Measurements from ENCODE around the gene ZFP36L2.

The ZFP36L2 gene, protein sequence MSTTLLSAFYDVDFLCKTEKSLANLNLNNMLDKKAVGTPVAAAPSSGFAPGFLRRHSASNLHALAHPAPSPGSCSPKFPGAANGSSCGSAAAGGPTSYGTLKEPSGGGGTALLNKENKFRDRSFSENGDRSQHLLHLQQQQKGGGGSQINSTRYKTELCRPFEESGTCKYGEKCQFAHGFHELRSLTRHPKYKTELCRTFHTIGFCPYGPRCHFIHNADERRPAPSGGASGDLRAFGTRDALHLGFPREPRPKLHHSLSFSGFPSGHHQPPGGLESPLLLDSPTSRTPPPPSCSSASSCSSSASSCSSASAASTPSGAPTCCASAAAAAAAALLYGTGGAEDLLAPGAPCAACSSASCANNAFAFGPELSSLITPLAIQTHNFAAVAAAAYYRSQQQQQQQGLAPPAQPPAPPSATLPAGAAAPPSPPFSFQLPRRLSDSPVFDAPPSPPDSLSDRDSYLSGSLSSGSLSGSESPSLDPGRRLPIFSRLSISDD

GRCh38 chr2:43226558-43226954 is at the start of gene ZFP36L2:
TSS of gene ZFP36L2 (minus strand) at chr2:43226606. CDS start at chr2:43226315, 291 bp downstream.
- FAIRE-seq = no peak

GRCh38 chr2:43274721-43275120 is 48.3 kb upstream of the ZFP36L2 start:
- no peak for FAIRE-seq

GRCh38 chr2:43274055-43274454 is 47.6 kb upstream of the ZFP36L2 start:
- no peak for FAIRE-seq

GRCh38 chr2:43273529-43273928 is 47.1 kb upstream of the ZFP36L2 start:
- no peak for FAIRE-seq

- FAIRE-seq = no peak
Measured at GRCh38 chr2:43270930-43271615, 44.7 kb upstream of the ZFP36L2 start.

DNA sequence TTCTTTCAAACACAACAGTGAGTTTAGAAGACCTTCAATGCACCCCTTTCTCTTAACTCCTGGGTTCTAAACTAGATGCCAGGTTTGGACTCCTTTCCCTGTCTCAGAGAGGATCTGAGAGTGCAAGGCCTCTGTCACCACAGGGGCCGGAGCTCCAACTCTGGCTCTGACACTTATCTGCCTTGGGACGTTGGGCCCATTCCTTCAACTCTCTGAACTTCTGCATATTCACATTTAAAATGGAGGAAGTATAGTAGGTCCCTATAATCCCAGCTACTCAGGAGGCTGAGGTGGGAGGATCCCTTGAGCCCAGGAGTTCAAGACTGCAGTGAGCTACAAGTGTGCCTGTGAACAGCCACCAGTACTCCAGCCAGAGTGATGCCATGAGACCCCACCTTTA is 44.1 kb upstream of the ZFP36L2 start:
- FAIRE-seq = no peak

DNA sequence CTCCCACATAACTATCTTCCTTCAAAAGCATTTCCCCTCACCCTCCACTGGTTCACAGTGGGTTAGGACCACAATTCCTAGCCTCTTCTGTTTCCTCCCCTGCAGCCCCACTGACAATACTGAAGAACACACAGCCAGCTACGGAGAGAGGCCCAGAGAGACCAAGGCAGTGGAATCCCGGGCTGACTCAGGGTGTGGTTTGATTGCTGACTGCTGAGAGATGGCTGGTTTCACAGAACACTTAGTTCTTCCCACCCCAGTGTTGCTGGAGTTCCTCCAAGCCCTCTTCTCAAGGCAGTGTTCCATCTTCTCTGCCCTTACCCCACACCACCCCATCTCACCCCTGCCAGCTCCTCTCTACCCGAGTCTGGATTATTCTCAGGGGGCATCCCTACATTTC is 43.3 kb upstream of the ZFP36L2 start:
- no peak for FAIRE-seq

DNA sequence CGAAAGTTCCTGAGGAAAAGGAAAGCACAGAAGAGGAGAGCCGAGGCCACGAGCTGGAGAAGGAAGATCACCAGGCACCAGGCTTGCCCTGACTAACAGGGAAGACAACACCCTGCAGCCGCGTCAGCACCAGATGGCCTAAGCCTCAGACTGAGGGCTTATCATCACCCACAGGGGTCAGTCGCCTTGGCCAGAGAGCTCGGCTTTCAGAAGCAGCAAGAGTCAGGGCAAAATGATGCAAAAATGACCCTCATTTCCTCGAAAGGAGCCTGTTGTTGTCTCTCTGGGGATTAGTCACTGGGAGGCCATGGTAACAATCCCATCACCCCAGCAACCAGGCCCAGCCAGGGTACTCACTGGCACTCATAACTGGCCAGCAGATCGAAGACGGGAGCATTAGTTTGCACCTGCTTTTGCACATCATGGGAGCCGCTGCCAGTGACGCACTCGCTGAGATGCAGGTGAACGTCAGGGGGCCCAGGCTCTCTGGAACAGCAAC is 42.7 kb upstream of the ZFP36L2 start:
- FAIRE-seq = no peak

DNA sequence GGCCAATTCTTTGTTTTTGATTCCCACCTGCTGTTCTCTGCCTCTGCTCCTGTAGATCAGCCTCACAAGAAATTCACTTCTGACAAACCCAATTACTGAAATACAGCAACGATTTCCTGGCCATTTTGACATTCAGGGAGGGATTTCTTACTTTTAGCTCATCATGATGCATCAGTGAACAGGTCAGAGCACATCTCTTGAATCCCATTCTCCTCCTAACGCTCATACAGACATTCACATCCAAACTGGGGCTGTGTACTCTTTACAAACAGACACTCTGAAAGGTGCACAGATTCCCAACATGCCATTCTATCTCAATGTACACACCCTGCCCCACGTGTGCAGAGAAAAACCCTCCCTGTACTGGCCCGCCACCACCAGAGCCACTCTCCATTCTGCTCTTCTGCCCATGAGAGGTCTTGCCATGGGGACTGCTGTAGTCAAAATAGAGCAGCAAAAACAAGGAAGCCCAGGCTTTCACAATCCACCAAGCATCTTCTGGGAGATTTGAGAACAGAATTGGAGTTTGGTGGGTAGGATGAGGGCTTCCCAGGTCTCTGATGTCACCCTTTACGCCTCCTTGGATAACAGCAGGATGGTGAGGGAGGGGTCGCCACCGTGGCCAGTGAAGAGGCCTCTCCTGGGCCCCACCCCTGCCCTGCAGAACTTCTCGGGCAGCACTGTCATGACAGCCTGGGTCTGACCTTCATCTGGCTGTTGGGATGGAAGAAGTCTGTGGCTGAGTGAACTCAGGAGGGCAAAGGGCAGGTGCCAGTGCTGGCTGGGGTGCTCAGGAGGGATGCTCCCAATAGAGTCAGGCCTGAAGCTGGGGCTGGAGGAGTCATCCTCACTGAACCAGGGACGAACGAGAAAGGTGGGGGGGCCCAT is 41.9 kb upstream of the ZFP36L2 start:
- FAIRE-seq = no peak

GRCh38 chr2:43267381-43267780 is 41.0 kb upstream of the ZFP36L2 start:
- no peak for FAIRE-seq

GRCh38 chr2:43266711-43267111 is 40.3 kb upstream of the ZFP36L2 start:
- no peak for FAIRE-seq

DNA sequence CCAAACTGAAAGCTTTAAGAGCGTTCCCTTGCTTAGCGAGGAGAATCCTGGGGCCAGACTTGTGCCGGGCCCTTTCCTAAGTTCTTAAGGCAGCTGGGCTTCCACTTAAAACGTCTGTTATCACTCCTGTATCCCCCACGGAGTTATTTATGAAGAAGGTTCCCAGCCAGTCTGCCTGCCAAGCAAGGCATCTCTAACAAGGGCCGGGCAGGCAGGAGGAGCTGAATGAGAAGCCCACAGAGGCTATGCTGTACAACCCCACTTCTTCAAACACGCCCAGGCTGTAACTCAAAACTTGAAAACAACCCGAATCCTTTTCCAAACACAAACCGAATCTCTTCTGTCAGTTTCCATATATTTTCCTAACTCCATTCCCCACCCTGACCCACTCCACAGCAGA is 39.0 kb upstream of the ZFP36L2 start:
- FAIRE-seq = no peak

GRCh38 chr2:43265001-43265400 is 38.6 kb upstream of the ZFP36L2 start:
- FAIRE-seq = no peak

- FAIRE-seq = no peak
Measured at GRCh38 chr2:43262951-43263350, 36.5 kb upstream of the ZFP36L2 start.

DNA sequence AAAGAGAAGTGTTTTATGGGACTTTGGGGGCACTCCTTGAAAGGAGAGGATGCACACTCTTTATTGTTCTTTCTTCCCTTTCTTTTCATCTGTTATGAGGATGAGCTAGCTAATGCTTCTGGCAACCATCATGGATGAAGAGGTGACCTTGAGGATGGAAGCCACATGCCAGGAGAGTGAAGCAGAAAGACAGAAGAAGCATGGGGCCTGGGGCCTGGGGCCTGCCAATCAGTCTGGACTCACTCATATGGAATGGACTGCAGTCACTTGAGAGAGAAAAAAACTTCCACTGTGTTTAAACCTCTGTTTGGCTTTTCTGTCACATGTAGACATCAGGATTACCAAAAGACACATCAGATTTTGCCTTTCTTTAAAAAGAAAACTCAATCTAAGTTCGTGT is 35.8 kb upstream of the ZFP36L2 start:
- no peak for FAIRE-seq

- no peak for FAIRE-seq
Measured at GRCh38 chr2:43259512-43259911, 33.1 kb upstream of the ZFP36L2 start.

GRCh38 chr2:43258547-43259156 is 32.2 kb upstream of the ZFP36L2 start:
- FAIRE-seq = no peak

DNA sequence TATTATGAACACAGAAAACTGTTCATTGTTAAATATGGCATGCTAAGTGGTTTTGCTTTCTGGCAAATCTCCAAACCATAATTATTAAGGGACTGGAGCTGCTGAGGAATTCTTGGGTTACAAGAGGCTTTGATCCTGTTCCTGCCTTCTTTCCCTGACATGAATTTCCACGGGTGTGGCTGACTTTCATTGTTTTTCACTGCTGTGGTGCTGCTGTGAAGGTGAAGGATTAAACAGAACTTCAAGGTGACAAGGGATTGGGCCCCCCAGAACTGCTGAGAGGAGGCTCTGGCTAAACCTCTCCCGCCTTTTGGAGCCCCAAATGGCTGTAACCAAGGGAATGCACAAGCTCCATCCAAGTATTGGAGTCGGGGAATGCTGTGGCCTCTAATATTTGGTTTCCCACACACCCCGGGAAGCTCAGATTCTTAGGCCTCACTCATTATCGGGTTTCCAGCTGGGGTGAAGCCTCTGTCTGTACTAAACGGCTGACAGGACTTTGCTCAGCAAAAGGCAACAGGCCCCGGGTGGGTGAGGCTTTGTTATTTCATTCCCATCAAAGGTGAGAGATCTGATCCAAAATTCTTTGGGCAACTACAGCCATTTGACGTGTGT is 29.0 kb upstream of the ZFP36L2 start:
- no peak for FAIRE-seq

- FAIRE-seq = no peak
Measured at GRCh38 chr2:43254331-43254730, 27.9 kb upstream of the ZFP36L2 start.

- no peak for FAIRE-seq
Measured at GRCh38 chr2:43251171-43251731, 24.8 kb upstream of the ZFP36L2 start.

- no peak for FAIRE-seq
Measured at GRCh38 chr2:43250015-43250414, 23.6 kb upstream of the ZFP36L2 start.

DNA sequence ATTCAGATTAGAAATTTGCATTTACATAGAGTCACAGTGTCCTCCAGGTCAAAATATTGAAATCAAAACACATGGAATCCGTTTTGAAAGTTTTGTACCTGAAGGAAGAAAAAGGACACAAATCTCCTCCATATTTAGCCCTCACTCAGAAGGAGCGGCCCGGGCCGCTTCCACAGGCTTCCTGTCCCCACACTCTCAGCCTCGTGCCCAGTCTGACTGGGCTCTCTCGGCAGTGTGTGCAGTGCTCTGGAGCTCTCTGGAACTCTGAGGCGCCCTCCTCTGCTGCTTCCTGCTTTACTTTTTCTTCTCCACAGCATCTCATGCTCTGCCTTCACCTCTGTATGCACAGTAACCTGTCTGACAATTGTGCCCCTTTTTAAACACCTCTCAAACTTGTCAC is 22.2 kb upstream of the ZFP36L2 start:
- FAIRE-seq = no peak

All from A204.1 (cell line).